ENCODE data around the gene ACTR2.

The ACTR2 gene

DNA sequence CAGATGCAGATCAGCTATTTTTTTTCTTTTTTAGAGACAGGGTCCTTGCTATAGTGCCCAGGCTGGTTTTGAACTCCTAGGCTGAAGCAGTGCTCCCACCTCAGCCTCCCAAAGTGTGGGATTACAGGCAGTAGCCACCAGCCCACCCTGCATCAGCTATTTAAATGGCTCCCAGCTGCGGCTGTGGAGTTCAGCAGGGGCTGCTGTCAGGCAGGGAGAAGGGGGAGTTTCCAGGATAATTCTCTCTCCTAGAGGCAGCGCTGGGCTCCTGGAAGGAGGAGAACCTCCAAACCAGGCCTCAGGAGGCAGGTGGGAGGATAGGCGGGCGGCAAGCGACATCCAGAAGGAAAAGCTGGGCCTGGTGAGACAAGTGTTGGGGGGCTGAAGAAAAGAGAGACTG lies 65.7 kb downstream of the ACTR2 start:
- H3K4me3 ChIP-seq (ENCODE audit: low read length) = no peak overlapping the region
- TF ChIP-seq, protein P1, sequence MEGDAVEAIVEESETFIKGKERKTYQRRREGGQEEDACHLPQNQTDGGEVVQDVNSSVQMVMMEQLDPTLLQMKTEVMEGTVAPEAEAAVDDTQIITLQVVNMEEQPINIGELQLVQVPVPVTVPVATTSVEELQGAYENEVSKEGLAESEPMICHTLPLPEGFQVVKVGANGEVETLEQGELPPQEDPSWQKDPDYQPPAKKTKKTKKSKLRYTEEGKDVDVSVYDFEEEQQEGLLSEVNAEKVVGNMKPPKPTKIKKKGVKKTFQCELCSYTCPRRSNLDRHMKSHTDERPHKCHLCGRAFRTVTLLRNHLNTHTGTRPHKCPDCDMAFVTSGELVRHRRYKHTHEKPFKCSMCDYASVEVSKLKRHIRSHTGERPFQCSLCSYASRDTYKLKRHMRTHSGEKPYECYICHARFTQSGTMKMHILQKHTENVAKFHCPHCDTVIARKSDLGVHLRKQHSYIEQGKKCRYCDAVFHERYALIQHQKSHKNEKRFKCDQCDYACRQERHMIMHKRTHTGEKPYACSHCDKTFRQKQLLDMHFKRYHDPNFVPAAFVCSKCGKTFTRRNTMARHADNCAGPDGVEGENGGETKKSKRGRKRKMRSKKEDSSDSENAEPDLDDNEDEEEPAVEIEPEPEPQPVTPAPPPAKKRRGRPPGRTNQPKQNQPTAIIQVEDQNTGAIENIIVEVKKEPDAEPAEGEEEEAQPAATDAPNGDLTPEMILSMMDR (conservative IDR thresholded peaks at IDR 0.05; ENCODE audit: low read depth, low read length) = no peak
- no peak for DNase-seq (ENCODE audit: low read depth)

DNA sequence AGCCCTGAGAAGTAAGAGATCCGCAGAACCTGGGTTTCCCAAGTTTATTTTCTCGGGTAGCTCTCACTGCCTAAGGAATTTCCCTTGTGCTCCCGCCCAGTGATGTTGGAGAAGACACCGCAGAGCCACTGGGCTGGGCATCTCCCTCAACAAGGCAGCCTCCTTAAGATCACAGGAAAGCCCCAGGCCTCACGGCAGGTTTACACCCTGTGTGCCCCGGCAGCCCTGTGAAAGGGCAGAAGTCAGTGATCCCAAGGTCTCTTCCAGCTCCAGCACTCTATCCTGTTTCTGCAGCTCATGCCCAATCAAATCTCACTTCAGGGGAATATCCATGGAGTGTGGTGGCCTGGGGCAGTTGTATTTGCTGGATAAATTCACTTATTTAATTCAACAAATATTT lies 66.5 kb downstream of the ACTR2 start:
- no peak for DNase-seq (ENCODE audit: low read depth)
- TF ChIP-seq, protein P1 (conservative IDR thresholded peaks at IDR 0.05; ENCODE audit: low read depth, low read length) = no peak
- H3K4me3 ChIP-seq (ENCODE audit: low read length) = no peak overlapping the region

DNA sequence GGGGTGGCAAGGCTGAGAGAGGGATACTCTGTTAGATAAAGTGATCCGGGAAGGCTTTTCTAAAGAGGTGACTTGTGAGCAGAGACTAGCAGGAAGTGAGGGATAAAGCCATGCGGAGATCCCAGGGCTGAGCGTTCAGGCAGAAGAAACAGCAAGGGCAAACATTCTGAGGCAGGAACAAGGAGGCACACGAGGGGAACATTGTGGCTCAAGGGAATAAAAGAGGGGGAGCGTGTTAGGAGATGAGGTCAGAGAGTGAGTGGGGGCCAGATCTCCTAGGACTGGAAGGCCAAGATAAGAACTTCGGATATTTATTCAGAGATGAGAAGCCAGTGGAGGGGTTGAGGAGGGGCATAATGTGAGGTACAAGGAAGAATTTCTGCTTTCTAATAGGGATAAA lies 67.1 kb downstream of the ACTR2 start:
- no peak overlapping the region for H3K4me3 ChIP-seq (ENCODE audit: low read length)
- DNase-seq (ENCODE audit: low read depth) = no peak
- TF ChIP-seq, protein P1 (conservative IDR thresholded peaks at IDR 0.05; ENCODE audit: low read depth, low read length) = no peak

DNA sequence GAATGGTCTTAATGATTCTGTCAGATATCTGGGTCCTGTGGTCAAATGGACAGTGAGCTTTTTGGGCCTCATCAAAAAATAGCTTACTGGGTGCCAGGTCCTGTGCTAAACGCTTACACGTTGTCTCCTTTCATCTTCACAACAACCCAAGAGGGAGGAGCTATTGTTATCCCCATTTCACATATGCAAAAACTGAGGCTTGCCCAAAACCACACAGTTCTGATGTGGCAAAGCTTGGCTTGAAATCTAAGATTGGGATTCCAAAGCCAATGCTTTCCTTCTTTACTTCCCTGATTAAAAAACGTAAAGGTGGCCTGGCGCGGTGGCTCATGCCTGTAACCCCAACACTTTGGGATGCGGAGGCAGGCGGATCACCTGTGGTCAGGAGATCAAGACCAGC lies 69.3 kb downstream of the ACTR2 start:
- TF ChIP-seq, protein P1 (conservative IDR thresholded peaks at IDR 0.05; ENCODE audit: low read depth, low read length) = no peak

DNA sequence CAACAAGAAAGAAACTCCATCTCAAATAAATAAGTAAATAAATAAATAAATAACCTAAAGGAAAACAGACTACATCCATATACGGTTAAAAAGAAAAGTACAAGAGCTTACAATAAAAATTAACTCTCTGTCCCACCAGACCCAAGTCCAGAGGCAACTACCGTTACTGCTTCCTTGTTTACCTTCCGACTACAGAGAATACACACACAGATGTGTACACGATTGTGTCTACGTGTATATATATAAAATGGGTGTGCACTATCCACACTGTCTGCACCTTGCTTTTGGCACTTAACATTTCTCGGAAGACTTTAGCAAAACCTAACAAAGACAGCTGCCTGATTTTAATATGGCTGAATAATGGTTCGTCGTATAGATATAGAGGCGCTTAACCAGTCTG lies 69.9 kb downstream of the ACTR2 start:
- no peak overlapping the region for H3K4me3 ChIP-seq (ENCODE audit: low read length)
- no peak for DNase-seq (ENCODE audit: low read depth)
- TF ChIP-seq, protein P1 (conservative IDR thresholded peaks at IDR 0.05; ENCODE audit: low read depth, low read length) = no peak

More for the DNA sequence above, 69.3 kb downstream of the ACTR2 start:
- no peak for DNase-seq (ENCODE audit: low read depth)
- H3K4me3 ChIP-seq (ENCODE audit: low read length) = no peak overlapping the region

DNA sequence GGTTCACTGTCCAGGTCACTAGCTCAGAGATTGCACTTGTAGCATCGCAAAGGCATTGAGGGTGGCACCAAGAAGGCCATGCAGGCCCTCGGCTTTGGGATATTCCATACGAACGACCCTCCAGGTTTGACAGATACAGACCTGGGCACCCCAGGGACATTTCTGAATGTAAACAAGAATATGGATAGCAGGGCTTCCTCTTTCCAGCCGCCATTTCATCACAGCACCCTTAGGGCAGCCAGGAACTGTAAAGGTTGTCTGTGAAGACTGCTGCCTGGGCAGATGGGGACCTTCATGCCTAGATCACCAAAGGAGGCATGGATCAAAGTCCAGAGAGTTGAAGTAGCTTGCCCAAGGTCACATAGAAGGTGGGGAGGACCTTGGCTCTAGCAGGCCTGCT lies 70.5 kb downstream of the ACTR2 start:
- no peak overlapping the region for H3K4me3 ChIP-seq (ENCODE audit: low read length)
- TF ChIP-seq, protein P1 (conservative IDR thresholded peaks at IDR 0.05; ENCODE audit: low read depth, low read length) = no peak
- no peak for DNase-seq (ENCODE audit: low read depth)

DNA sequence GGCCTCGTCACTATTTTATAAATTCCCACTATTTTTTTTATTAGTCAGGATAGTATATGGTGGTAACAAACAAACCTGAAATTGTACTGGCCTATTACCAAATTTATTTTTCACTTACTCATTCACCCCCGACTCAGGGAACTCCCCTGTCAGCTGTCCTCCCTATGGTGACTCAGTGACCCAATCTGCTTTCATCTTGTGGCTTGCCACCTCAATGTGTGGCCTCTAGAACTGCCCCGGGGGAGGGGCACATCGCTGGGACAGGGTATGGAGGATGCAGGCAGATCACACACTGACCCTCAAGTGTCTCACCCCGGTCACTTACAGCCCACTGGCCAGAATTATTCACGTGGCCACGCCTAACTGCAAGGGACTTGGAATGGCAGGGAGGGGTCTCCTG lies 71.6 kb downstream of the ACTR2 start:
- DNase-seq (ENCODE audit: low read depth) = no peak
- no peak overlapping the region for H3K4me3 ChIP-seq (ENCODE audit: low read length)
- TF ChIP-seq, protein P1 (conservative IDR thresholded peaks at IDR 0.05; ENCODE audit: low read depth, low read length) = no peak

Data from retinal pigment epithelial cell (primary cell).